Loucy (cell line): ENCODE measurements around the gene FHIP1B.

Experiments
- EZH2phosphoT487 ChIP-seq: fragments of 200-600 bp; IDR thresholded peaks from 2 replicates; pipeline ENCODE4 v1.6.1; 2018; ENCODE audit warnings: antibody characterized with exemption, mild to moderate bottlenecking, moderate library complexity, borderline replicate concordance
- TF ChIP-seq, protein P1 (sequence below): fragments of 200-600 bp; sonication (generic); conservative IDR thresholded peaks from 2 replicates; pipeline ENCODE4 v1.5.1; 2014; ENCODE audit warnings: mild to moderate bottlenecking, antibody characterized with exemption, low read length

- TF ChIP-seq, protein P1, sequence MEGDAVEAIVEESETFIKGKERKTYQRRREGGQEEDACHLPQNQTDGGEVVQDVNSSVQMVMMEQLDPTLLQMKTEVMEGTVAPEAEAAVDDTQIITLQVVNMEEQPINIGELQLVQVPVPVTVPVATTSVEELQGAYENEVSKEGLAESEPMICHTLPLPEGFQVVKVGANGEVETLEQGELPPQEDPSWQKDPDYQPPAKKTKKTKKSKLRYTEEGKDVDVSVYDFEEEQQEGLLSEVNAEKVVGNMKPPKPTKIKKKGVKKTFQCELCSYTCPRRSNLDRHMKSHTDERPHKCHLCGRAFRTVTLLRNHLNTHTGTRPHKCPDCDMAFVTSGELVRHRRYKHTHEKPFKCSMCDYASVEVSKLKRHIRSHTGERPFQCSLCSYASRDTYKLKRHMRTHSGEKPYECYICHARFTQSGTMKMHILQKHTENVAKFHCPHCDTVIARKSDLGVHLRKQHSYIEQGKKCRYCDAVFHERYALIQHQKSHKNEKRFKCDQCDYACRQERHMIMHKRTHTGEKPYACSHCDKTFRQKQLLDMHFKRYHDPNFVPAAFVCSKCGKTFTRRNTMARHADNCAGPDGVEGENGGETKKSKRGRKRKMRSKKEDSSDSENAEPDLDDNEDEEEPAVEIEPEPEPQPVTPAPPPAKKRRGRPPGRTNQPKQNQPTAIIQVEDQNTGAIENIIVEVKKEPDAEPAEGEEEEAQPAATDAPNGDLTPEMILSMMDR: no peak
- TF ChIP-seq EZH2phosphoT487: no peak
Measured at GRCh38 chr11:6238902-6239301, 4.5 kb upstream of the FHIP1B start, which contains the start of gene CNGA4.
